Lower lobe of right lung (tissue), 2 donors: ENCODE measurements around the gene NOS2. TPM values are rescaled to one million over a fixed set of nuclear protein-coding genes. Genes with fewer than 3 reads are reported as not detected.

Experiments
- ATAC-seq, 2 donors: fragments of 200-7000 bp; cut with Tn5 transposase; one replicate each; pipeline ENCODE4 v1.9.1; 2020 to 2022; ENCODE audit warnings: mild to moderate bottlenecking in 2 of 2, moderate library complexity in 2 of 2
- DNase-seq: peaks from one replicate; pipeline ENCODE4 v3.0.0-alpha.2; 2020
- H3K27ac ChIP-seq: fragments of 200-600 bp; one replicate; pipeline ENCODE4 v1.8.0; 2022
- H3K27me3 ChIP-seq: fragments of 200-600 bp; one replicate; pipeline ENCODE4 v1.8.0; 2022; ENCODE audit warnings: low read depth
- H3K36me3 ChIP-seq: fragments of 200-600 bp; one replicate; pipeline ENCODE4 v1.8.0; 2022; ENCODE audit warnings: mild to moderate bottlenecking
- H3K4me1 ChIP-seq: fragments of 200-600 bp; one replicate; pipeline ENCODE4 v1.8.0; 2022
- H3K4me3 ChIP-seq: fragments of 200-600 bp; one replicate; pipeline ENCODE4 v1.8.0; 2022; ENCODE audit warnings: mild to moderate bottlenecking
- H3K9me3 ChIP-seq: fragments of 200-600 bp; one replicate; pipeline ENCODE4 v1.8.0; 2022
- CTCF ChIP-seq: fragments of 200-600 bp; IDR thresholded peaks from one replicate; pipeline ENCODE4 v1.8.0; 2022; ENCODE audit warnings: antibody characterized with exemption, mild to moderate bottlenecking
- intact Hi-C: fragments of 100-400 bp; cut with DNase I; formaldehyde crosslinking; loops from one replicate; pipeline ENCODE4 v1.11.0; 2022
- total RNA-seq: library from RNA; stranded (reverse); fragmentation: NEBNext Ultra II Directional; extraction: Animal tissue kit (Norgen Biotek cat#: 25700); gene quantifications from one replicate; pipeline ENCODE4 v1.2.1, GENCODE V29; 2021
- donor health status: DM: no; HTN: yes; CAD: no; lungs with severe emphysema.

The NOS2 gene
- total RNA-seq, 1 donor from 2014 or later, result 0.38 TPM

GRCh38 chr17:27780092-27780827, 20.1 kb downstream of the NOS2 start:
- no peak for ATAC-seq

GRCh38 chr17:27778183-27778582, 22.1 kb downstream of the NOS2 start:
- Histone ChIP-seq H3K36me3 (no peaks in the 10 kb centered on the region), H3K4me3 (no peak overlapping the region), H3K4me1 (peaks cover 7% of the 10 kb centered on the region), H3K27ac (no peak overlapping the region), H3K27me3 (no peaks in the 10 kb centered on the region), H3K9me3 (no peaks in the 10 kb centered on the region)
- ATAC-seq, result no peak
- no peak for DNase-seq
- intact Hi-C loops, result no loop called here
- TF ChIP-seq CTCF, result no peak

More at GRCh38 chr17:27780092-27780827, 20.1 kb downstream of the NOS2 start:
- no peak overlapping the region for H3K27ac ChIP-seq
- no peaks in the 10 kb centered on the region for H3K9me3 ChIP-seq
- H3K4me3 ChIP-seq, result no peak overlapping the region
- no peak for TF ChIP-seq CTCF
- no peak for DNase-seq
- H3K36me3 ChIP-seq, result no peaks in the 10 kb centered on the region
- intact Hi-C loops, result no loop called here
- H3K4me1 ChIP-seq, result peaks cover 13% of the 10 kb centered on the region
- H3K27me3 ChIP-seq, result no peaks in the 10 kb centered on the region

GRCh38 chr17:27776882-27777624, 23.3 kb downstream of the NOS2 start:
- Histone ChIP-seq H3K9me3 (no peaks in the 10 kb centered on the region), H3K36me3 (no peaks in the 10 kb centered on the region), H3K4me3 (no peak overlapping the region), H3K27ac (no peak overlapping the region), H3K27me3 (no peaks in the 10 kb centered on the region), H3K4me1 (no peaks in the 10 kb centered on the region)
- DNase-seq (peak; percentile 25), ATAC-seq (no peak)
- no peak for TF ChIP-seq CTCF
- intact Hi-C loops, result no loop called here

- no peaks in the 10 kb centered on the region for H3K27me3 ChIP-seq
- ATAC-seq, result no peak
- no peak for TF ChIP-seq CTCF
- H3K9me3 ChIP-seq, result no peaks in the 10 kb centered on the region
- intact Hi-C loops, result no loop called here
- no peaks in the 10 kb centered on the region for H3K36me3 ChIP-seq
- no peak overlapping the region for H3K27ac ChIP-seq
- no peak overlapping the region for H3K4me3 ChIP-seq
- no peaks in the 10 kb centered on the region for H3K4me1 ChIP-seq
- no peak for DNase-seq
Observed at GRCh38 chr17:27771586-27771985, 28.7 kb downstream of the NOS2 start.

GRCh38 chr17:27770877-27771276, 29.5 kb downstream of the NOS2 start:
- no peaks in the 10 kb centered on the region for H3K36me3 ChIP-seq
- no peak overlapping the region for H3K27ac ChIP-seq
- no peaks in the 10 kb centered on the region for H3K9me3 ChIP-seq
- H3K4me3 ChIP-seq, result no peak overlapping the region
- no peak for ATAC-seq
- no peak for DNase-seq
- no peaks in the 10 kb centered on the region for H3K27me3 ChIP-seq
- H3K4me1 ChIP-seq, result no peaks in the 10 kb centered on the region
- intact Hi-C loops, result no loop called here
- no peak for TF ChIP-seq CTCF
